IMR-90 (cell line): ENCODE data around the gene COL18A1. TPM values are rescaled to one million over a fixed set of nuclear protein-coding genes. Genes with fewer than 3 reads are reported as not detected.

Experiments
- ATAC-seq: fragments of 200-7000 bp; cut with Tn5 transposase; 2 replicates; pipeline ENCODE4 v1.9.1; 2020; ENCODE audit warnings: low read depth, mild to moderate bottlenecking, moderate library complexity
- BruUV-seq: library from RNA; stranded (reverse); fragments of 400-500 nt; replicated peaks from 2 replicates; lab custom pipeline; 2021; lab: Mats Ljungman, UMichigan
- CTCF ChIA-PET: fragments of 300-600 bp; formaldehyde crosslinking; extraction: SDS; loops from one replicate; lab custom pipeline; 2021; ENCODE audit warnings: antibody characterized with exemption; lab: Yijun Ruan, JAX
- POLR2A ChIA-PET: fragments of 300-600 bp; sonication (Branson Sonifier 250); formaldehyde crosslinking; loops from one replicate; lab custom pipeline; 2022; ENCODE audit warnings: antibody characterized with exemption; ENCODE audit not compliant: unreplicated experiment; lab: Charles Lee
- DNase-seq: peaks from one replicate; pipeline ENCODE4 v3.0.0; 2013
- H2AFZ ChIP-seq: replicated peaks from 2 replicates; pipeline ENCODE3; 2013; ENCODE audit warnings: low read length, mild to moderate bottlenecking; ENCODE audit not compliant: poor library complexity
- H2AK5ac ChIP-seq: 2 replicates; pipeline ENCODE4 v1.6.1; 2013; ENCODE audit warnings: low read depth, low read length, inconsistent platforms
- H2AK9ac ChIP-seq: replicated peaks from 2 replicates; pipeline ENCODE3; 2013; ENCODE audit warnings: mild to moderate bottlenecking, low read depth, low read length, moderate library complexity; ENCODE audit not compliant: poor library complexity
- H2BK120ac ChIP-seq: 2 replicates; pipeline ENCODE4 v1.6.1; 2013; ENCODE audit warnings: low read depth, low read length, inconsistent platforms
- H2BK15ac ChIP-seq: 3 replicates; pipeline ENCODE4 v1.6.1; 2013; ENCODE audit warnings: low read depth, low read length, inconsistent platforms
- H2BK20ac ChIP-seq: 2 replicates; pipeline ENCODE4 v1.6.1; 2013; ENCODE audit warnings: low read depth, mild to moderate bottlenecking, inconsistent platforms, low read length, moderate library complexity
- H2BK5ac ChIP-seq: 2 replicates; pipeline ENCODE4 v1.6.1; 2013; ENCODE audit warnings: mild to moderate bottlenecking, low read depth, low read length, inconsistent platforms; ENCODE audit not compliant: poor library complexity, severe bottlenecking
- H3K14ac ChIP-seq: replicated peaks from 2 replicates; pipeline ENCODE4 v1.6.1; 2013; ENCODE audit warnings: low read depth, low read length, inconsistent platforms
- H3K18ac ChIP-seq: 2 replicates; pipeline ENCODE4 v1.6.1; 2013; ENCODE audit warnings: low read depth, low read length, control low read depth
- H3K23ac ChIP-seq: 2 replicates; pipeline ENCODE4 v1.6.1; 2013; ENCODE audit warnings: low read depth, low read length, inconsistent platforms
- H3K27ac ChIP-seq: 2 replicates; pipeline ENCODE4 v1.5.1; 2013; ENCODE audit warnings: mild to moderate bottlenecking, control low read depth, low read length; ENCODE audit not compliant: insufficient read depth
- H3K27me3 ChIP-seq: 2 replicates; pipeline ENCODE4 v1.6.1; 2013; ENCODE audit warnings: low read length; ENCODE audit not compliant: control insufficient read depth, insufficient read depth
- H3K36me3 ChIP-seq: 2 replicates; pipeline ENCODE4 v1.6.1; 2013; ENCODE audit warnings: low read length, mixed read lengths; ENCODE audit not compliant: control insufficient read depth, insufficient read depth
- H3K4ac ChIP-seq: 2 replicates; pipeline ENCODE4 v1.6.1; 2013; ENCODE audit warnings: low read depth, low read length, inconsistent platforms
- H3K4me1 ChIP-seq: 2 replicates; pipeline ENCODE4 v1.6.1; 2013; ENCODE audit warnings: low read length, mixed read lengths; ENCODE audit not compliant: control insufficient read depth, insufficient read depth
- H3K4me2 ChIP-seq: 2 replicates; pipeline ENCODE4 v1.6.1; 2013; ENCODE audit warnings: low read depth, mild to moderate bottlenecking, control low read depth, low read length, moderate library complexity
- H3K4me3 ChIP-seq: 2 replicates; pipeline ENCODE4 v1.5.1; 2013; ENCODE audit warnings: low read depth, mild to moderate bottlenecking, control low read depth, low read length, moderate library complexity; ENCODE audit not compliant: insufficient read depth
- H3K56ac ChIP-seq: 2 replicates; pipeline ENCODE4 v1.6.1; 2013; ENCODE audit warnings: low read length, inconsistent platforms; ENCODE audit not compliant: insufficient read depth; ENCODE audit errors: extremely low read depth
- H3K79me1 ChIP-seq, 2 experiments: 2 replicates each; pipeline ENCODE4 v1.6.1; 2013; ENCODE audit warnings: low read length in 2 of 2, inconsistent platforms in 1 of 2, low read depth in 1 of 2
- H3K9ac ChIP-seq: 2 replicates; pipeline ENCODE4 v1.6.1; 2013; ENCODE audit warnings: low read depth, low read length, control low read depth
- H3K9me1 ChIP-seq: 2 replicates; pipeline ENCODE4 v1.6.1; 2013; ENCODE audit warnings: low read length, inconsistent platforms; ENCODE audit not compliant: insufficient read depth
- H3K9me3 ChIP-seq: 2 replicates; pipeline ENCODE4 v1.6.1; 2013; ENCODE audit warnings: low read length; ENCODE audit not compliant: control insufficient read depth, insufficient read depth
- H4K20me1 ChIP-seq: 2 replicates; pipeline ENCODE4 v1.6.1; 2013; ENCODE audit warnings: low read length, inconsistent platforms; ENCODE audit not compliant: insufficient read depth
- H4K5ac ChIP-seq: 2 replicates; pipeline ENCODE4 v1.6.1; 2013; ENCODE audit warnings: mild to moderate bottlenecking, low read depth, low read length, control low read depth
- H4K8ac ChIP-seq, 2 experiments: 2 replicates each; pipeline ENCODE4 v1.6.1; 2013; ENCODE audit warnings: low read depth in 2 of 2, low read length in 2 of 2, control low read depth in 1 of 2, inconsistent platforms in 1 of 2
- H4K91ac ChIP-seq: 2 replicates; pipeline ENCODE4 v1.6.1; 2013; ENCODE audit warnings: low read depth, low read length, inconsistent platforms; ENCODE audit not compliant: insufficient read depth
- BHLHE40 ChIP-seq: fragments of 150-350 bp; IDR thresholded peaks from 2 replicates; pipeline ENCODE4 v1.6.1; 2016; ENCODE audit warnings: mild to moderate bottlenecking, low read depth, low read length
- CEBPB ChIP-seq: IDR thresholded peaks from 2 replicates; pipeline ENCODE4 v1.6.1; 2012; ENCODE audit warnings: low read depth, low read length, improper control_type of control experiment
- CHD1 ChIP-seq: IDR thresholded peaks from 2 replicates; pipeline ENCODE4 v1.6.1; 2012; ENCODE audit warnings: low read depth, low read length, improper control_type of control experiment
- FOS ChIP-seq: fragments of 150-350 bp; IDR thresholded peaks from 2 replicates; pipeline ENCODE4 v1.6.1; 2016; ENCODE audit warnings: low read depth, low read length
- MAZ ChIP-seq: IDR thresholded peaks from 2 replicates; pipeline ENCODE4 v1.6.1; 2012; ENCODE audit warnings: low read depth, mild to moderate bottlenecking, low read length, improper control_type of control experiment, moderate library complexity, borderline replicate concordance
- MXI1 ChIP-seq: IDR thresholded peaks from 2 replicates; pipeline ENCODE4 v1.6.1; 2012; ENCODE audit warnings: low read depth, mild to moderate bottlenecking, low read length, moderate library complexity, borderline replicate concordance
- NFE2L2 ChIP-seq: fragments of 150-350 bp; IDR thresholded peaks from 2 replicates; pipeline ENCODE4 v1.6.1; 2016; ENCODE audit warnings: low read depth, mild to moderate bottlenecking, low read length
- POLR2A ChIP-seq: IDR thresholded peaks from 2 replicates; pipeline ENCODE4 v1.6.1; 2012; ENCODE audit warnings: mild to moderate bottlenecking, low read depth, low read length
- RCOR1 ChIP-seq: IDR thresholded peaks from 2 replicates; pipeline ENCODE4 v1.6.1; 2012; ENCODE audit warnings: mild to moderate bottlenecking, low read length, improper control_type of control experiment; ENCODE audit not compliant: insufficient replicate concordance
- RFX5 ChIP-seq: IDR thresholded peaks from 2 replicates; pipeline ENCODE4 v1.8.0; 2012; ENCODE audit warnings: low read depth, mild to moderate bottlenecking, low read length, moderate library complexity
- SMC3 ChIP-seq: fragments of 150-350 bp; IDR thresholded peaks from 2 replicates; pipeline ENCODE4 v1.6.1; 2016; ENCODE audit warnings: low read depth, mild to moderate bottlenecking, antibody characterized with exemption, low read length, moderate library complexity
- whole genome bisulfite sequencing, 2 experiments: methylation state at CpG; one replicate each; pipeline versions ENCODE4 v1.1.5 to v1.1.7; 2013; ENCODE audit warnings: missing lambda C conversion rate in 2 of 2; ENCODE audit not compliant: insufficient read length in 1 of 2; ENCODE audit errors: extremely low coverage in 2 of 2; 5-methylcytosine and 5-hydroxymethylcytosine counted together
- dilution Hi-C: fragments of 300-500 bp; cut with HindIII; formaldehyde crosslinking; loops from one replicate; pipeline ENCODE4 v1.14.3; 2018; ENCODE audit warnings: low sequenced_read_pairs; ENCODE audit not compliant: unreplicated experiment
- in situ Hi-C: fragments of 300-500 bp; cut with MboI; formaldehyde crosslinking; loops from 3 replicates; pipeline ENCODE4 v1.14.3; 2019; ENCODE audit warnings: low sequenced_read_pairs, inconsistent platforms, mixed read lengths
- intact Hi-C: fragments of 100-400 bp; cut with micrococcal nuclease; formaldehyde crosslinking; loops from 2 replicates; pipeline ENCODE4 v1.10.0; 2022
- polyA plus RNA-seq, 3 experiments: library from polyadenylated mRNA; depleted of rRNA; stranded (reverse); fragments of >200 nt; gene quantifications; 2 replicates each; pipeline ENCODE4 v1.2.3, GENCODE V29; 2012; ENCODE audit warnings: low replicate concordance in 1 of 3
- total RNA-seq: library from RNA; depleted of rRNA; stranded (reverse); fragments of >200 nt; gene quantifications from 2 replicates; pipeline ENCODE4 v1.2.3, GENCODE V29; 2012
- TF ChIP-seq, protein P1 (sequence below): conservative IDR thresholded peaks from 2 replicates; pipeline ENCODE4 v1.5.1; 2012; ENCODE audit warnings: mild to moderate bottlenecking, low read depth, low read length, improper control_type of control experiment
- TF ChIP-seq, protein P2 (sequence below): fragments of 150-350 bp; IDR thresholded peaks from 2 replicates; pipeline ENCODE4 v1.6.1; 2016; ENCODE audit warnings: low read depth, mild to moderate bottlenecking, low read length, moderate library complexity, borderline replicate concordance
- TF ChIP-seq, protein P3 (sequence below): fragments of 150-350 bp; IDR thresholded peaks from 2 replicates; pipeline ENCODE4 v1.6.1; 2017; ENCODE audit warnings: mild to moderate bottlenecking, antibody characterized with exemption, low read length, low read depth

The COL18A1 gene
- total and polyA plus RNA-seq, 2 of the 4 experiments (the other 2 are of a cell fraction): 4.3 to 46.7 TPM

DNA sequence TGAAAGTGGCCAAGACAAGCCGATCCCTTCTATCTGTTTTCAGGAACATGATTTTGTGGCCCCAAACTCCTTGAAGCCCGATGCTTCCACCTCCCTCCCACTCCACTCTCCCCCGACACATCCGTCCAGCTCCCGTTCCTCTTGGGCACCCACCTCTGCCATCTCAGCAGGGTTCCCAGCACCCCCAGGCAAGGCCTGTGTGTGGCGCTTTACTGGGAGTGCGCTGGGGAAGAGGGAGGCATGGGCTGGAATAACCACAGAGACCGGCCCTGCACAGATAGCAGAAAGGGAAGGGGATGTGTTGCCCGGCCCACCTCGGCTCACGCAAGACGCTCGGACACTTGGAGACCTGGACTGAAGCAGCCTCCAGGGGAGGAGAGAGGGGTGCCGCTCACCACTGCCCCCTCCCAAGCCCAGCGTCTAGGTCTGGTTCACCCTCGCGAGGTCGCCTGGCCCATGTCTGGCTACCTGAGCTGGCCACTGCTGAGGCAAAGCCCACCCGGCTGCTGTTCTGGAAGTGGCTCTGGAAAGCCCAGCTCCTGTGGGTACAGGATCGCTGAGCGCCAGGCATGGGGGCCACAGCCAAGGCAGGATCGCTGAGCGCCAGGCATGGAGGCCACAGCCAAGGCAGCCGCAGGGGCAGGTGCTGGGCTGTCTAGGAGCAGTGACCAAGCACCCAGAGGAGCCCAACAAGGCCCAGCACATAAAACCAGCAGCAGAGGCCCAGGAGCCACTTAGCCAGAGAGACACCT is 23.8 kb upstream of the COL18A1 start:
- Histone ChIP-seq H3K9ac (no peak overlapping the region), H3K4ac (peak overlapping the region; percentile 35), H3K9me3 (no peaks in the 10 kb centered on the region; the same call in none of the 2 replicates), H3K9me1 (peaks cover 19% of the 10 kb centered on the region; the same call in 1 of the 2 replicates), H3K27me3 (no peaks in the 10 kb centered on the region), H3K56ac (no peak overlapping the region), H3K36me3 (no peaks in the 10 kb centered on the region), H2BK5ac (no peak overlapping the region), H3K27ac (no peak overlapping the region), H4K20me1 (no peaks in the 10 kb centered on the region), H3K18ac (no peak overlapping the region), H3K14ac (no peak overlapping the region), H2BK15ac (no peak overlapping the region; the same call in 2 of the 3 replicates), H2AFZ (no peak overlapping the region), H3K23ac (no peak overlapping the region), H4K91ac (no peak overlapping the region), H3K4me1 (peaks cover 11% of the 10 kb centered on the region), H4K8ac (no peak overlapping the region), H3K4me2 (no peak overlapping the region), H3K79me1 (no peaks in the 10 kb centered on the region; a peak in 1 of 4 replicates), H3K4me3 (no peak overlapping the region), H4K5ac (no peak overlapping the region), H2BK120ac (0 out of 2 replicates have a peak overlapping the region, but pooled peaks have one; percentile 7), H2AK5ac (peak overlapping the region; percentile 30; the same call in 1 of the 2 replicates), H2BK20ac (peak overlapping the region; percentile 25; the same call in 1 of the 2 replicates), H2AK9ac (no peak overlapping the region)
- dilution Hi-C loops: no loop called here
- in situ Hi-C loops: loop anchor here (10.0 kb wide), 1 partner anchor 56 kb away; no protein-coding TSS in a partner anchor
- CTCF ChIA-PET: no interaction called here
- no peak for ATAC-seq
- DNase-seq: no peak
- intact Hi-C loops: no loop called here
- WGBS, 2 experiments: 96% methylated on average over 7 of the region's 24 CpGs; no CpG with 5 or more reads in 1 of the 2 experiments
- POLR2A ChIA-PET: no interaction called here
- no TSS peak for BruUV-seq
- TF ChIP-seq RCOR1 (no peak), MXI1 (no peak), BHLHE40 (no peak), FOS (no peak), NFE2L2 (no peak), CHD1 (no peak), POLR2A (no peak), CEBPB (no peak), SMC3 (no peak), MAZ (no peak), RFX5 (no peak)
- TF ChIP-seq, protein P1, sequence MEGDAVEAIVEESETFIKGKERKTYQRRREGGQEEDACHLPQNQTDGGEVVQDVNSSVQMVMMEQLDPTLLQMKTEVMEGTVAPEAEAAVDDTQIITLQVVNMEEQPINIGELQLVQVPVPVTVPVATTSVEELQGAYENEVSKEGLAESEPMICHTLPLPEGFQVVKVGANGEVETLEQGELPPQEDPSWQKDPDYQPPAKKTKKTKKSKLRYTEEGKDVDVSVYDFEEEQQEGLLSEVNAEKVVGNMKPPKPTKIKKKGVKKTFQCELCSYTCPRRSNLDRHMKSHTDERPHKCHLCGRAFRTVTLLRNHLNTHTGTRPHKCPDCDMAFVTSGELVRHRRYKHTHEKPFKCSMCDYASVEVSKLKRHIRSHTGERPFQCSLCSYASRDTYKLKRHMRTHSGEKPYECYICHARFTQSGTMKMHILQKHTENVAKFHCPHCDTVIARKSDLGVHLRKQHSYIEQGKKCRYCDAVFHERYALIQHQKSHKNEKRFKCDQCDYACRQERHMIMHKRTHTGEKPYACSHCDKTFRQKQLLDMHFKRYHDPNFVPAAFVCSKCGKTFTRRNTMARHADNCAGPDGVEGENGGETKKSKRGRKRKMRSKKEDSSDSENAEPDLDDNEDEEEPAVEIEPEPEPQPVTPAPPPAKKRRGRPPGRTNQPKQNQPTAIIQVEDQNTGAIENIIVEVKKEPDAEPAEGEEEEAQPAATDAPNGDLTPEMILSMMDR: no peak
- TF ChIP-seq, protein P2, sequence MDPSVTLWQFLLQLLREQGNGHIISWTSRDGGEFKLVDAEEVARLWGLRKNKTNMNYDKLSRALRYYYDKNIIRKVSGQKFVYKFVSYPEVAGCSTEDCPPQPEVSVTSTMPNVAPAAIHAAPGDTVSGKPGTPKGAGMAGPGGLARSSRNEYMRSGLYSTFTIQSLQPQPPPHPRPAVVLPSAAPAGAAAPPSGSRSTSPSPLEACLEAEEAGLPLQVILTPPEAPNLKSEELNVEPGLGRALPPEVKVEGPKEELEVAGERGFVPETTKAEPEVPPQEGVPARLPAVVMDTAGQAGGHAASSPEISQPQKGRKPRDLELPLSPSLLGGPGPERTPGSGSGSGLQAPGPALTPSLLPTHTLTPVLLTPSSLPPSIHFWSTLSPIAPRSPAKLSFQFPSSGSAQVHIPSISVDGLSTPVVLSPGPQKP: no peak
- TF ChIP-seq, protein P3, sequence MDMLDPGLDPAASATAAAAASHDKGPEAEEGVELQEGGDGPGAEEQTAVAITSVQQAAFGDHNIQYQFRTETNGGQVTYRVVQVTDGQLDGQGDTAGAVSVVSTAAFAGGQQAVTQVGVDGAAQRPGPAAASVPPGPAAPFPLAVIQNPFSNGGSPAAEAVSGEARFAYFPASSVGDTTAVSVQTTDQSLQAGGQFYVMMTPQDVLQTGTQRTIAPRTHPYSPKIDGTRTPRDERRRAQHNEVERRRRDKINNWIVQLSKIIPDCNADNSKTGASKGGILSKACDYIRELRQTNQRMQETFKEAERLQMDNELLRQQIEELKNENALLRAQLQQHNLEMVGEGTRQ: no peak
